SH-SY5Y (cell line): ENCODE results near the gene FAM168A.

Experiments
- GATA2 ChIP-seq: IDR thresholded peaks from 2 replicates; pipeline ENCODE4 v1.6.1; 2011; ENCODE audit warnings: mild to moderate bottlenecking, low read depth, low read length
- GATA3 ChIP-seq: IDR thresholded peaks from 2 replicates; pipeline ENCODE4 v1.6.1; 2011; ENCODE audit warnings: low read depth, mild to moderate bottlenecking, low read length, moderate library complexity

GRCh38 chr11:73412308-73412707 lies 185.6 kb downstream of the FAM168A start:
- no peak for TF ChIP-seq GATA2
- no peak for TF ChIP-seq GATA3
